Activated T-cell treated with anti-CD3 and anti-CD28 coated beads, Interleukin-2, amount 50 U/mL, for 1 hour (primary cell): ENCODE data around the gene PPARG.
"Not testable (repeated sequence)": the region's sequence is repeated elsewhere in the genome, so short reads cannot be mapped to it uniquely, and the experiment has no call there.

Experiments used
- DNase-seq: peaks from one replicate; pipeline ENCODE4 v3.0.0-alpha.2; 2020

Gene PPARG

GRCh38 chr3:12279591-12280326 is 9.1 kb upstream of the PPARG start:
- DNase-seq = no peak

- DNase-seq = no peak
Measured at GRCh38 chr3:12280357-12280806, 8.5 kb upstream of the PPARG start.

GRCh38 chr3:12284591-12284990 is 4.3 kb upstream of the PPARG start:
- DNase-seq = no peak

DNA sequence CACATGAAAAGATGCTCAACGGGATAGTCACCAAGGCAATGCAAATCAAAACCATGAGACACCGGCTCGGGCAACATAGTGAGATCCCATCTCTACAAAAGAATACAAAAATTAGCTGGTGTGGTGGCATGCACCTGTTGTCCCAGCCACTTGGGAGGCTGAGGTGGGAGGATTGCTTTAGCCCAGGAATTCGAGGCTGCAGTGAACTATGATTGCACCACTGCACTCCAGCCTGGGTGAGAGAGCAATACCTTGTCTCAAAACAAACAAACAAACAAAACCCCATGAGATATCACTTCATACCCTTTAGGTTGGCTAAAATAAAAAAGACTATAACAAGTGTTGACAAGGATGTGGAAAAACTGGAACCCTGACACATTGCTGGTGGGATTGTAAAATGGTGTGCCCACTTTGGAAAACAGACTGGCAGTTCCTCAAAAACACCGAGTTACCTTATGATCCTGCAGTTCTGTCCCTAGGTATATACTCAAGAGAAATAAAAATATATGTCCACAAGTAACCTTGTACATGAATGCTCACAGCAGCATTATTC is 3.8 kb upstream of the PPARG start:
- DNase-seq = no peak

DNA sequence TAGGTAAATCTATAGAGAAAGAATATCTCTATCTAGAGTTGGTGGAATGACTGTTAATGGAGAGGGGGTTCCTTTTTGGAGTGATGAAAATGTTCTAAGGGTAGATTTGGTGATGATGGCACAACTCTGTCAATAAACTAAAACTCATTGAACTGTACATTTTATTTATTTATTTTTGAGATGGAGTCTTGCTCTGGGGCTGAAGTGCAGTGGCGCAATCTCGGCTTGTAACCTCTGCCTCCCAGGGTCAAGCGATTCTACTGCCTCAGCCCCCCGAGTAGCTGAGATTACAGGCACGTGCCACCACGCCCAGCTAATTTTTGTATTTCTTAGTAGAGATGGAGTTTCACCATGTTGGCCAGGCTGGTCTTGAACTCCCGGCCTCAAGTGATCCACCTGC is 3.1 kb upstream of the PPARG start:
- DNase-seq = not testable (repeated sequence)

DNA sequence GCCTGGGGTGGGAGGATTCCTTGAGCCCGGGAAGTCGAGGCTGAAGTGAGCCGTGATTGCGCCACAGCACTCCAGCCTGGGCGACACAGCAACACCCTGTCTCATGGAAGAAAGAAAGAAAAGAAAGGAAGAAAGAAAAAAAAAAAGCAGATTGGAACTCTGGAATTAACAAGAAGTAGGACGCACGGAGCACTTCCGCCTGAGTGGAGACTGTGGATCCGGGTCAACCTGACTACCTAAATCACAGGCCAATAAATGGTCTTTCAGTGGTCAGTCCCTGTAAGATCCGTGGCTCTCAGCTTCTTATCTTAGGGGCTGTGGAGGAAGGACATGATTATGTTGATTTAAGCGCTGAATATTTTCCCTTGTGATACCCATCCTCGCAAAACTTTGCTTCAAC is 2.4 kb upstream of the PPARG start:
- DNase-seq = no peak

DNA sequence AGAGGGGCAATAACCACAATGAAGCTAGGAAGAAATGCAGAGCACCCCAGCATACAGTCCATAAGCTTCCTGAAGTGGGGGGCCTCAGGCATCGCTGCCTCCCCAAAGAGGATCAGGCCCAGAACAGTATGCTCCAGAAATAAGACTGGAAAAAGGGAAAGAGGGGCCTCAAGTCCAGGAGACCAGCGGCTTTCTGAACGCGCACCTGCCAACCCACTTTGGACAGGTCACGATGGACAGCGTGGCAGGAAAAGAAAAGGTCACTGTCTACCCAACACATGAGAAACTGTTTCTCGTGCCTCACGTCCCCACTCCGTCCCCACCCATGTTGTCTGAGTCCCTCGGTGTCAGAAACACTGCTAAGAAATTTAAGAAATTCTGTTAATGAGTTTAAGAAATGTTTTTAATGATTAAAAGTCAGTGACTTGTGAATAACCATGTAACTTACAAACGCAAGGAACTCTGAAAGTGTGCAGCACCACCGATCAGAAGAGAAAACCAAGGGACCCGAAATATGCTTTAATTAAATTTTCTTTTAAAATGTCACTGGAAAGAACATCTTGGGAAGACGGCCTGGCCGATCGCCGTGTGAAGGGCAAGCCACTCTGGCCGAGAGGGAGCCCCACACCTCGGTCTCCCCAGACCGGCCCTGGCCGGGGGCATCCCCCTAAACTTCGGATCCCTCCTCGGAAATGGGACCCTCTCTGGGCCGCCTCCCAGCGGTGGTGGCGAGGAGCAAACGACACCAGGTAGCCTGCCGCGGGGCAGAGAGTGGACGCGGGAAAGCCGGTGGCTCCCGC is 1.7 kb upstream of the PPARG start:
- no peak for DNase-seq

DNA sequence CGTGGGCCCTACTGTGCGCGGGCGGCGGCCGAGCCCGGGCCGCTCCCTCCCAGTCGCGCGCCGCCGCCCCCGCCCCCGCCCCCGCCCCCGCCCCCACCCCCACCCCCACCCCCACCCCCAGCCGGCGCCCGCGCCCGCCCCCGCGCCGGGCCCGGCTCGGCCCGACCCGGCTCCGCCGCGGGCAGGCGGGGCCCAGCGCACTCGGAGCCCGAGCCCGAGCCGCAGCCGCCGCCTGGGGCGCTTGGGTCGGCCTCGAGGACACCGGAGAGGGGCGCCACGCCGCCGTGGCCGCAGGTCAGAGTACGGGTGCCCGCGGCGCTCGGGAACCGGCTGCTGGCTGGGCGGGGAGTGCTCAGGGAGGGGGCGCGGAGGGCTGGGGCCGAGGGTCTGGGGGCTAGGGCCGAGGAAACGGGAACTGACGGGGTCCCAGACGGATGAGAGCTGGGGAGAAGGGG is 1.1 kb upstream of the PPARG start:
- no peak for DNase-seq

- DNase-seq = no peak
Measured at GRCh38 chr3:12289524-12289923, 654 bp downstream of the PPARG start.

DNA sequence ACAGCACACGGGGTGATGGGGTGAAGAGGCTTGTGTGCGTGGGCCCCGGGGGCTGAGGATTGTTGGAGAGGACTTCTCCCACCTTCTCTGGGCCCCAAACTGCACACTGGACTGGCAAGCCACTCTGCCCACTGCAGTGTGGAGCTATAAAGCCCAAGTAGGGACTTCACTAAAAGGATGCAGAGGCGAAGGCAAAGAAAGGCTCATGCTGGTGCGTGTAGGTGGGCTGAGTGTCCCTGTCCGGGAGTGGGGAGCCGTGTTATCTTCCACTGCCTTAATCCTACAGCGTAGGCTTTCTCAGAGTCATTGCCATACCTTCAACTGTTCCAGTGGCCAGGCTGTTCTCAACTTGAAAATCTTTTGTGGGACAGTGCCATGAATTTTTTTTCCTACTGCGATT is 3.9 kb downstream of the PPARG start:
- DNase-seq = no peak

DNA sequence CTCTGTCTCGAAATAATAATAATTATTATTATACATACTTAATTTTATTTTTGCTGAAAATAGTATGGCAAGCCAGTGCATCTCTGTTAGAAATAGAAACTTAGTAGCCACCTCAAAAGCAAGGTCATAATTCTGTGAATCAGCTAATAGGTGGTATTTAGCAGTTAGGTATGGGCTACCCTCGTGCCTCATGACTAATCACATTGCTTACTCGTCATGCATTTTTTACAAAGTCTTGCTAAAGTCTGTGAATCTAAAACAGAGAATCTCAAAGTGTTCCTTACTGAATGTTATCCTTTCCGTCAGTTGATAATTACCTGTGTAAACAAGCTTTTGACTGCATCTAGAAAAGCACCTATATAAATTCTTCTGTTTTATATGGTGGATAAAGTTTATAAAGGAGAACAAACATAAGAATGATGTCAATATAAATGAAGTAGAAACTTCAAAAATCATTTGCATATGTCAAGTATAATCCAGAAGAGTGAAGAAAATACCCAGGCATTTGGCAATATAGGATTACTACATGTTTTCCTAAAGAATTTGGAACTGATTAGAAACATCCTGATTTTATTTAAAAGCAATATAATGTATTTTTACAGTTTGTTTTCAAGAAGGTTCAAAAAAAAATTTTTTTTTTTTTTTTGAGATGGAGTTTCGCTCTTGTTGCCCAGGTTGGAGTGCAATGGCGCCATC is 6.2 kb downstream of the PPARG start:
- no peak for DNase-seq

- DNase-seq = no peak
Measured at GRCh38 chr3:12296511-12296910, 7.6 kb downstream of the PPARG start.

GRCh38 chr3:12299026-12299425 is 10.2 kb downstream of the PPARG start:
- no peak for DNase-seq

DNA sequence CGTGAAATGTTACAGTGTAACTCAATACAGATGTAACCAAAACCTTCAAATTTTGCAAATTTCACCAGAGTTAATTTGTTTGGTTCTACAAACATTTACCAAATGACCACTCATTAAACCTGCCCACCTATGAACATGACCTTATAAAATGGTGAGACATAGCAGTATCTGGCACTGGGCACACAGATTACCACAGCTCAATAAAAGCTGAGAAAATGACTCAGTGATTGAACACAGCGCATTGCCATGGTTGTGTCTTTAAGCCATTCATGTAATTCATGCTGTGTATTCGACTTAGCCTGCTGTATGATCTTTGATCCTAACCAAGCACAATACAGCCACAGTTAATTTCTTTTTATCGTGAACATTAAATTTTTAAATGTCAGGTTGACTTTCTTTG is 11.3 kb downstream of the PPARG start:
- no peak for DNase-seq

DNA sequence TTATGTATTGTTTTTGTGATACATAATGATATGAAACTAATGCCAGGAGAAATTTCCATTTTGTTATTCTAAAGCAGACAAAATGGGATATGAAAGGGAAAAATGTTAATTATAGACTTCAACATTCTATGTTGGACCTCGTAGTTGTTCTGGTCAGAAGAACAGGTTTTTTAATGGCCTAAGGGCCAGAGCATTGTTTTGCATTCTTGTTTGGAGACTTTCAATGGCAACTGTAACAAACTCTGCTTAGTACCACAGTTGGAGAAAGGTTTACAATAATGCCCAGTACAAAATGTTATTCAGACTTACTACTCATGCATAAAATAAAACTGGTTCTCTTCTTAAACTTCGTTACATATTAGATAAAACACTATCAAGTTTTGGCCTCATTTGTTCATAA is 12.2 kb downstream of the PPARG start:
- no peak for DNase-seq

DNA sequence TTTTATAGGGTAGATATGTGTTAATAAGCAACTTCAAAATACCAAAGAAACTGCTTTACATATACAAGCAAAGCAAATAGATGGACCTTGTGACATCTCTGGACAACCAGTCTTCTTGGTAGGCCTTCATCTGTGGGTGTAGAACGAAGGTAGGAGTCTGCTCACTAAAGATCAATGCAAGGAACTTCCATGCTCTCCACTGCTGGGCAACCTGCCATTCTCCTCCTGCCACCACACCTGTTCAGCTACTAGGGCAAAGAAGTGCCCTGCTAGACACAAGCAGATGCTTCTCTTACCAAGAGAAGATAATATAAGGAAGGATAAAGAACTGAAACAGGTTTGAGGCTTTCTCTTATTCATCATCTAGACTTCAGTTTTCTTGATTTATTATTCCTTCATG is 12.6 kb downstream of the PPARG start:
- DNase-seq = no peak

GRCh38 chr3:12302564-12302963 is 13.7 kb downstream of the PPARG start:
- DNase-seq = no peak

DNA sequence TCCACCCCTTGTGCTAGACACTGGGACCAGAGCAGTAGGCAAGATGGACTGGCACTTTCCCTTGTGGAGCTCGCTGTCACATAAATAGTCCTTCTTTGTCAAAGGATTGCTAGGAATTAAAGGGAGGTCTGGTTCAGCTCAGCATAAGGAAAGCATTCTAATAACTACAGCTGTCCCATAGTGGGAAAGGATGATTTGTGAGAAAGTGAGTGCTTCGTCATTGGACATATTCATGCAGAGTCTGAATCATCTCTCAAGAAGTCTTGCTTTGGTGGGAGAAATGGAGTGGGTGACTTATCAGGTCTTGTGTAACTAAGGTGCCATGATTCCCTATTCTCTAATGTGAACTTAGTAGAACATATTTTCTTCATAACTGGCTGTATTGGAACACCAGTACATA is 14.7 kb downstream of the PPARG start:
- DNase-seq = no peak

DNA sequence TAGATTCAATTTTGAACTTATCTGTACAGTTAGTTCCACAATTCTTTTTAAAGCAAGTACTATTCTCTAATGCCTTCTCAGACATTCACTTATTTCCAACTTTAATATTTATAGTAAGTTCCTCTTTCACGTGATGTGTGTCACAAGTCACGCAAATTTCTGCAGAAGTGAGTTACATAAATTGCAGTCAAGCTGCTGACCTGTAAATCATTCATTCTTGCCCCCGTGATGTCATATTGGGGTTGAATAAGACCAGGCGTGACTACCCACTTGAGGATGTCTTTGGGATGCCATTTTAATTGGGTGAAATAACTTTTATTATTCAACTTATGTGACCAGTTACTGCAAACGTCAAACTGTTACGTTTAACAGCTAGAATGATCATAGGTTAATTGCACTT is 15.1 kb downstream of the PPARG start:
- no peak for DNase-seq

GRCh38 chr3:12307136-12307535 is 18.3 kb downstream of the PPARG start:
- DNase-seq = no peak

DNA sequence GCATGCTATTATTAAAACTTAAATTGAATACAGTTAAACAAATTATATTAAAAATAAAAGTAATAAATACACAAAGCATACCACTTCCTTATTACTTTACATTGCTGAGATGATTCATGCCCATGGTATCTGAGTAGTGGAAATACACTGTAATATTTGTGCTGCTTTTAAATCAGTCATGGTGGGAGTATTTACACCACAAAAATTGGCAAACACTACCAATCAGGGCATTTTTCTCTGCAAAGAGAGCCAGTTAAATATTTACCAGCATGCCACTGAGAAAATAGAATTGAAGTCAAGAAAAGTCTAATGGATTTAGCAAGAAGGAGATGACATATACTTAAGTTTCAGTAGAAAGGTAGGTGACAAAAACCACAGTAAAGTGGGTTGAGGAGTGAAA is 19.6 kb downstream of the PPARG start:
- DNase-seq = no peak

DNA sequence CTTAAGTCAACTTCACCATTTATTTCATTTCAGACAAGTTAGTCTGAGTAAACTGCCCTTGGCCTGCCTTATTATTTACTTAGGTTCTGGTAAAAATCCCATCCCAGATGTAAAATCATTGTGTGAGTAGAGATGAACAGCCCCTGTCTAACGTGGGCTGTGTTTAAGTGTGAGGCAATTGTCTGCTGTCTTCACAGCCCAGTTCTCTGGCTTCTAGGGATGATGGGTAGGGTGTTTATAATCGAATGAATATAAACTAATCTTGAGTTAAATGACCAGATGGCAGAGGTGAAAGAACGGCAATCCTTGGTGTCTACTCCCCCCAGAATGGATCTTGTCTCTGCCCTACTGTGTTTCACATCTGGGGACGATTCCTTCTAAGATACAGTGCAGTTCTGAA is 20.8 kb downstream of the PPARG start:
- DNase-seq = no peak

GRCh38 chr3:12312010-12312409 is 23.1 kb downstream of the PPARG start:
- DNase-seq = no peak

DNA sequence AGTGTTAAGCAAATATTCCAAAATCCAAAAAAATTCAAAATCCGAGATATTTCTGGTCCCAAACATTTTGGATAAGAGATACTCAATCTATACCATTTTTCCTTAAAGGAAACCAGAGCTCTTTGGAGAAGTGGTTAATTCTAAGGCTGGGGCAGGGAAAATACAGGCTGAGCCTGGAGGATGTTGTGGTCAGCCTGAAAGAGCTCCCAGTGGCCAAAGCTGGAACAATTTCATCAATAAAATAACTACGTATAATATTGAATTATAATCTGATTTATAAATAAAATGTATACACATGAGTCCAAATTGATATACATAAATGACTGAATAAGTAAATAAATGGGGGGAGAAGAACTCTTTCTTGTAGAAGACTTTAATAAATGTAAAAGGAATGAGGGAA is 24.6 kb downstream of the PPARG start:
- no peak for DNase-seq
